Transverse colon (tissue), 4 donors: ENCODE results near the gene GPR153. TPM values are rescaled to one million over a fixed set of nuclear protein-coding genes. Genes with fewer than 3 reads are reported as not detected.

Experiments used
- DNase-seq: peaks from one replicate; pipeline ENCODE4 v3.0.0-alpha.2; 2019
- H3K27ac ChIP-seq, 4 donors: fragments of 200-600 bp; sonication (generic); 2 replicates each; pipeline ENCODE4 v1.5.1; 2016 to 2018; ENCODE audit warnings: inconsistent platforms in 4 of 4
- H3K27me3 ChIP-seq: fragments of 200-600 bp; sonication (generic); 2 replicates; pipeline ENCODE4 v1.5.1; 2017; ENCODE audit warnings: inconsistent platforms
- H3K36me3 ChIP-seq, 4 donors: fragments of 200-600 bp; sonication (generic); 2 replicates each; pipeline ENCODE4 v1.5.1; 2017 to 2019; ENCODE audit warnings: inconsistent platforms in 4 of 4
- H3K4me1 ChIP-seq, 4 donors: fragments of 200-600 bp; sonication (generic); 2 replicates each; pipeline ENCODE4 v1.5.1; 2017 to 2020; ENCODE audit warnings: inconsistent platforms in 4 of 4
- H3K4me3 ChIP-seq, 4 donors: fragments of 200-600 bp; sonication (generic); 1 replicate in 1 of 4; 2 replicates in 3 of 4; pipeline versions ENCODE4 v1.5.1 to v1.6.1; 2017 to 2019; ENCODE audit warnings: inconsistent platforms in 4 of 4
- H3K9me3 ChIP-seq, 2 donors: fragments of 200-600 bp; sonication (generic); 2 replicates each; pipeline ENCODE4 v1.5.1; 2017 to 2019; ENCODE audit warnings: inconsistent platforms in 2 of 2
- EP300 ChIP-seq: sonication (generic); formaldehyde crosslinking; IDR thresholded peaks from one replicate; pipeline ENCODE4 v1.6.1; 2017; ENCODE audit warnings: antibody characterized with exemption, low read depth
- POLR2A ChIP-seq: fragments of 450-650 bp; IDR thresholded peaks from one replicate; pipeline ENCODE4 v1.6.1; 2016; ENCODE audit warnings: antibody characterized with exemption, mild to moderate bottlenecking, moderate library complexity
- POLR2AphosphoS5 ChIP-seq, 3 donors: sonication (generic); formaldehyde crosslinking; IDR thresholded peaks; one replicate each; pipeline ENCODE4 v1.6.1; 2016; ENCODE audit warnings: antibody characterized with exemption in 3 of 3
- WGBS, 2 donors: methylation state at CpG; one replicate each; pipeline ENCODE4 v1.1.5; 2018; ENCODE audit warnings: low coverage in 1 of 2; 5-methylcytosine and 5-hydroxymethylcytosine counted together
- in situ Hi-C, 4 donors: fragments of 200-750 bp; cut with MboI; loops; one replicate each; pipeline versions ENCODE4 v1.15.0 to v1.15.1; 2017; ENCODE audit warnings: low sequenced_read_pairs in 3 of 4, low pct_ligation_motif_present in 1 of 4, low pct_unique_long_range_greater_than_20kb in 1 of 4
- intact Hi-C: fragments of 100-400 bp; cut with DNase I; formaldehyde crosslinking; loops from one replicate; pipeline ENCODE4 v1.15.1; 2023; ENCODE audit warnings: low total_unique reads
- total RNA-seq, 4 donors: library from RNA; depleted of rRNA; stranded (reverse); fragments of >200 nt; gene quantifications; one replicate each; pipeline ENCODE4 v1.1.0, GENCODE V29; 2016
- TF ChIP-seq, protein P1 (sequence below), 5 experiments: fragments of 200-600 bp in 3 of 5; fragments of 450-650 bp in 2 of 5; sonication (generic) in 3 of 5; IDR thresholded peaks; 1 replicate in 2 of 5; 2 replicates in 3 of 5; pipeline ENCODE4 v1.5.1; 2016 to 2017; ENCODE audit warnings: antibody characterized with exemption in 5 of 5, inconsistent platforms in 3 of 5, mild to moderate bottlenecking in 2 of 5, moderate library complexity in 1 of 5

The GPR153 gene
- total RNA-seq, 4 donors from 2014 or later: 15.6 to 38.2 (median 27.8) TPM

DNA sequence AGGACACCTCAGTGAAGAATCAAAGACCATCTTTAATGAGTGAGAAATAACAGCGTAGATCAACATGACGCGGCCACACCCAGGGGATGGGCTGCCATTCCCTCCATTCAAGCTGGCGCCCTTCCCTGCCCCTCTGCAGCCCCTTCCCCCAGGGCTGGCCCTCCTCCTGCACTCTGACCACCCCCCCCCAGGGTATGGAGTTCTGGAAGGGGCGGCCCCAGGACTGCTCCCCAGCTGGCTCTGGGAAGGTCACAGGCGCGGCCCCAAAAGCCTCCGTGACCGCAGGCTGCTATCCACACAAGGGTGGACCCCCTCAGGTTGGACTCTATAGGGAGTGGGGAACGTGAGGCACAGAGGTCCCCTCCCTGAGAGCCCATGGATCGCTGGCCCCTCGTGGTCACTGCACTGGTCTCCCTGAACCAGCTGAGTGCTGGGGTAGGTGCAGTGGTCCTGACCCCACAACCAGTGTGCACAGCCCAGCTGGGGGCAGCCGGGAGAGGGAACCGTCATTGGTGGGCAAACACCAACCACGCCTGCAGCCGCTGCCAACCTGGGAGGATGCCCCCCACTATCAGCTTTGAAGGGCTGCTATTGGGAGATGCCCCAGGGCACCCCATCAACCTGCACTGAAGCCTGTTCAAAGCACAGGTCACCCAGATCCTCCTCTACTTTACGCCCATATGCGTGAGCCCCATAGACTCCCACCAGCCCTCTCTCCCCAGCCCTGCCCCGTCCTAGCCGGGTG, 16.1 kb upstream of the GPR153 start:
- no peaks in the 10 kb centered on the region for H3K9me3 ChIP-seq
- H3K27ac ChIP-seq: peak overlapping the region in 3 of 4 donors; percentile 57 to 68 (median 66)
- DNase-seq: no peak
- H3K36me3 ChIP-seq: no peaks in the 10 kb centered on the region
- in situ Hi-C loops (no loop called here), intact Hi-C loops (no loop called here)
- no peak overlapping the region for H3K4me3 ChIP-seq
- WGBS, 2 donors: 85% methylated on average over 18 of the region's 20 CpGs; no CpG with 5 or more reads in 1 of the 2 donors
- TF ChIP-seq, protein P1, sequence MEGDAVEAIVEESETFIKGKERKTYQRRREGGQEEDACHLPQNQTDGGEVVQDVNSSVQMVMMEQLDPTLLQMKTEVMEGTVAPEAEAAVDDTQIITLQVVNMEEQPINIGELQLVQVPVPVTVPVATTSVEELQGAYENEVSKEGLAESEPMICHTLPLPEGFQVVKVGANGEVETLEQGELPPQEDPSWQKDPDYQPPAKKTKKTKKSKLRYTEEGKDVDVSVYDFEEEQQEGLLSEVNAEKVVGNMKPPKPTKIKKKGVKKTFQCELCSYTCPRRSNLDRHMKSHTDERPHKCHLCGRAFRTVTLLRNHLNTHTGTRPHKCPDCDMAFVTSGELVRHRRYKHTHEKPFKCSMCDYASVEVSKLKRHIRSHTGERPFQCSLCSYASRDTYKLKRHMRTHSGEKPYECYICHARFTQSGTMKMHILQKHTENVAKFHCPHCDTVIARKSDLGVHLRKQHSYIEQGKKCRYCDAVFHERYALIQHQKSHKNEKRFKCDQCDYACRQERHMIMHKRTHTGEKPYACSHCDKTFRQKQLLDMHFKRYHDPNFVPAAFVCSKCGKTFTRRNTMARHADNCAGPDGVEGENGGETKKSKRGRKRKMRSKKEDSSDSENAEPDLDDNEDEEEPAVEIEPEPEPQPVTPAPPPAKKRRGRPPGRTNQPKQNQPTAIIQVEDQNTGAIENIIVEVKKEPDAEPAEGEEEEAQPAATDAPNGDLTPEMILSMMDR (IDR thresholded peaks at IDR 0.05): no peak
- TF ChIP-seq POLR2AphosphoS5 (IDR thresholded peaks at IDR 0.05): no peak
- TF ChIP-seq POLR2A: no peak
- no peak for TF ChIP-seq EP300
- H3K4me1 ChIP-seq: peaks cover 10 to 37% (median 20%) of the 10 kb centered on the region in 4 donors
- no peaks in the 10 kb centered on the region for H3K27me3 ChIP-seq

DNA sequence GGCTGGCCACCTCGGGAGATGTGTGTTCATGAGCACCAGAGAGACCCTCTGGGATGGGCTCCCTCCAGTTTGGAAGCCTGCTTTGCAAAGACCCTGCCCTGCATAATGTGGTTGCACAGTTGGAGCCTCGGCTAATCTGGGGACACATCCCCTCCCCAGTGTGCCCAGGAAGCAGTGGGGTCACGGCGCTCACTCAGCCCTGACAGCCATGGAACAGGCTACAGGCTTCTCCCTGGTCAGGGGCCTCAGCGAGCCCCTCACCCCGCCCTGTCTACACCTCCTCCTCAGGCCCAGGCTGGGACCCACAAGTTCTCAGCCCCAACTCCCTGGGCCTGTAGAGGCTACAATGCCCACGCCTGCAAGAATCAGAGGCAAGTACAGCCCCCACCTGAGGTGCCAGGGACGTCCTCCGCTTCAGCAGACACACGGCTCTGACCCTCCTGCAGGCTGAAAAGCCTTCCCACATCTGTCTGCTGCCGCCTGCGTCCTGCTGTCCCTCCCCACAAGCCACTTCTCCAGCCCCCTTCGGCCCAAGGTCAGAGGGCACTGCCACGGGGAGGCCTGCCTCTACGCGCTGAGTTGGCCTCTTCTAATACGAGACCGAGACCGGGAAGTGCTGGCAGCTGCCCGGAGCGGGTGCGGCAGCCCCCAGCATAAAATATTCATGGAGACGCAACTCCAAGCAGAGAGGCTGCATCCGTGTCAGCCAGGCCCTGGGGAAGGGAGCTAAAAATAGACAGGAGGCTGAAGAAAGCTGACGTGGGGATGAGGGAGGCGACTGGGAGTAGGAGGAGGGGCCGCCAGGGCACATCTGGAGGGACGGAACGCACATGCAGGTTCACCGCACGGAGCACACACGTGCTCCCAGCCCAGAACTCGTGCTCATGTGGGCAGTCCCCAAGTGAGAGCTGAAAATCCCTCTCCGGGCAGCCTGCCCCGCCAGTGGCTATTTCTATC, 15.2 kb upstream of the GPR153 start:
- intact Hi-C loops (no loop called here), in situ Hi-C loops (no loop called here)
- WGBS, 2 donors: 76 to 100% methylated on average over 1 to 32 of the region's 35 CpGs
- no peaks in the 10 kb centered on the region for H3K36me3 ChIP-seq
- no peaks in the 10 kb centered on the region for H3K9me3 ChIP-seq
- TF ChIP-seq POLR2A: no peak
- TF ChIP-seq, protein P1 (IDR thresholded peaks at IDR 0.05): no peak
- TF ChIP-seq EP300: no peak
- no peak for TF ChIP-seq POLR2AphosphoS5 (IDR thresholded peaks at IDR 0.05)
- DNase-seq: peak; percentile 43
- H3K27ac ChIP-seq: peak overlapping the region; percentile 52 to 68 (median 62)
- H3K4me3 ChIP-seq: no peak overlapping the region
- H3K27me3 ChIP-seq: no peaks in the 10 kb centered on the region
- peaks cover 10 to 37% (median 22%) of the 10 kb centered on the region in 4 donors for H3K4me1 ChIP-seq

DNA sequence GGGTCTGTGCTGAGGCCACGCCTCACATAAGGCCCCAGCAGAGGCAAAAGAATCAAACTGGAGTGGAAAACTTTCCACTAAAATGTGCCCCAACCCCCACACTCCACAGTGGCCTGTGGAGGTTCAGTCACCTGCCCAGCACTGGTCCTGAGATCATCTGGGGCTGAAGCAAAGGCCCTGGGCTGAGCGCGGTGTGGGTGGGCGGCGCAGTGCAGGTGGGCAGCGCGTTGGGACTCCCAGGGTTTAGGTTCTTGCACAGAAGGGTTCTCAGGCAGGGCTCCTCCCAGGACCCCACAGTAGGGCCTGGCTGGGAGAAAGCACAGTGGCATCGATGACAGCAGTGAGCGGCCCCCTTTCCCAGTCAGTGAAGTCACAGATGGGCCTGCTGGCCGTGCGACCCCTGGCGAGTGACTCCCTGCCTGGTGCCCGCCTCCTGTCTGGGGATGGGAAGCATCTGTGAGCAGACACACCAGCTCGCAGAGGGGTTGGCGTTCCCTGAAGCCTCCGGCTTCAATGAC, 13.8 kb upstream of the GPR153 start:
- Histone ChIP-seq H3K9me3 (no peaks in the 10 kb centered on the region), H3K27me3 (no peaks in the 10 kb centered on the region), H3K4me1 (peaks cover 22 to 49% (median 36%) of the 10 kb centered on the region in 4 donors), H3K4me3 (no peak overlapping the region), H3K36me3 (no peaks in the 10 kb centered on the region), H3K27ac (no peak overlapping the region)
- in situ Hi-C loops (no loop called here), intact Hi-C loops (no loop called here)
- 95% methylated on average over 12 of the region's 16 CpGs; no CpG with 5 or more reads in 1 of the 2 donors for WGBS, 2 donors
- DNase-seq: no peak
- no peak for TF ChIP-seq POLR2A

DNA sequence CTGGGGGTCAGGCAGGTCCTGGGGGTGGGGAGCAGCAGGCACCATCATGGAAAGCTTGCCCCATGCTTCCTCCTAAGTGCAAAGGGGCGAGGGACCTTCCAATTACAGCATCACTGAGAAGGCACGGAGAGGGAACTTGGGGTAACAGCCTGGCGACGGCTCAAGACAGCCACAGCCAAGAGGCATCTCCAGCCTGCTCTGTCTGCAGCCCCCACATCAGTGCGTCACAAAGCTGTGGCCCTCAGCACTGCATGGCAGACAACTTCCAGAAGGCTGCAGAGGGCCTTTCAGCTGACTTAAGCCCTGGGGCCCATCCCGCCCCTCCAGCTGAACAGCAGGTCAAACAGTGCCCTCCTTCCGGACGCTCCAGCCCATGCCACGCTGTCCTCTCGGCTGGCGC, 13.2 kb upstream of the GPR153 start:
- DNase-seq: no peak
- H3K36me3 ChIP-seq: no peaks in the 10 kb centered on the region
- peaks cover 23 to 54% (median 42%) of the 10 kb centered on the region in 4 donors for H3K4me1 ChIP-seq
- 98% methylated on average over 11 of the region's 11 CpGs; no CpG with 5 or more reads in 1 of the 2 donors for WGBS, 2 donors
- TF ChIP-seq POLR2AphosphoS5 (IDR thresholded peaks at IDR 0.05): no peak
- TF ChIP-seq, protein P1 (IDR thresholded peaks at IDR 0.05): no peak
- no peak for TF ChIP-seq EP300
- TF ChIP-seq POLR2A: no peak
- H3K27ac ChIP-seq: no peak overlapping the region
- intact Hi-C loops: no loop called here
- H3K9me3 ChIP-seq: no peaks in the 10 kb centered on the region
- in situ Hi-C loops: no loop called here
- no peak overlapping the region for H3K4me3 ChIP-seq
- no peaks in the 10 kb centered on the region for H3K27me3 ChIP-seq
